Vagina (tissue), 2 donors: ENCODE measurements around the gene ISCA1.

Experiments
- POLR2A ChIP-seq, 2 donors: fragments of 450-650 bp; IDR thresholded peaks; one replicate each; pipeline ENCODE4 v1.6.1; 2017; ENCODE audit warnings: antibody characterized with exemption in 2 of 2, mild to moderate bottlenecking in 2 of 2, moderate library complexity in 2 of 2
- TF ChIP-seq, protein P1 (sequence below), 3 experiments: fragments of 450-650 bp in 2 of 3; fragments of 200-600 bp in 1 of 3; sonication (generic) in 1 of 3; IDR thresholded peaks; one replicate each; pipeline ENCODE4 v1.5.1; 2017 to 2019; ENCODE audit warnings: antibody characterized with exemption in 3 of 3, mild to moderate bottlenecking in 2 of 3, moderate library complexity in 2 of 3

DNA sequence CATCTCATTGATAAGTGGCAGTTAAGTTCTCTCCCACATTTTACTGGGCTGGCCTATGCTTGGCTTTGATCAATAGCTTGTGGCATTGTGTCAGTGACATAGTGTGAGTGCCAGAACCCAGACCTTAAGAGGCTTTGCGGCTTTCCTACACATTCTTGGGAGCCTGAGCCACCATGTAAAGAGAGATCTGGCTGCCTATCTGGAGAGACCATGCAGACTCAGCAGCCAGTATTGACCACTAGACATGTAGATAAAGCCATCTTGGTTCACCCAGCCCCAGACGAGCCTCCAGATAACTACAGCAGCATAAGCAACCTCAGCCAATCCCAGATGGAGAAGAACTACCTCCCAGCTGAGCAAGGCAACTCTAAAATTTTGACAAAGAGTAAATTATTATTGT, 51.5 kb downstream of the ISCA1 start:
- TF ChIP-seq, protein P1, sequence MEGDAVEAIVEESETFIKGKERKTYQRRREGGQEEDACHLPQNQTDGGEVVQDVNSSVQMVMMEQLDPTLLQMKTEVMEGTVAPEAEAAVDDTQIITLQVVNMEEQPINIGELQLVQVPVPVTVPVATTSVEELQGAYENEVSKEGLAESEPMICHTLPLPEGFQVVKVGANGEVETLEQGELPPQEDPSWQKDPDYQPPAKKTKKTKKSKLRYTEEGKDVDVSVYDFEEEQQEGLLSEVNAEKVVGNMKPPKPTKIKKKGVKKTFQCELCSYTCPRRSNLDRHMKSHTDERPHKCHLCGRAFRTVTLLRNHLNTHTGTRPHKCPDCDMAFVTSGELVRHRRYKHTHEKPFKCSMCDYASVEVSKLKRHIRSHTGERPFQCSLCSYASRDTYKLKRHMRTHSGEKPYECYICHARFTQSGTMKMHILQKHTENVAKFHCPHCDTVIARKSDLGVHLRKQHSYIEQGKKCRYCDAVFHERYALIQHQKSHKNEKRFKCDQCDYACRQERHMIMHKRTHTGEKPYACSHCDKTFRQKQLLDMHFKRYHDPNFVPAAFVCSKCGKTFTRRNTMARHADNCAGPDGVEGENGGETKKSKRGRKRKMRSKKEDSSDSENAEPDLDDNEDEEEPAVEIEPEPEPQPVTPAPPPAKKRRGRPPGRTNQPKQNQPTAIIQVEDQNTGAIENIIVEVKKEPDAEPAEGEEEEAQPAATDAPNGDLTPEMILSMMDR (IDR thresholded peaks at IDR 0.05) = no peak
- no peak for TF ChIP-seq POLR2A (IDR thresholded peaks at IDR 0.05)
